Transverse colon (tissue), 3 donors: ENCODE results near the gene F10.

Experiments used
- EP300 ChIP-seq: sonication (generic); formaldehyde crosslinking; IDR thresholded peaks from one replicate; pipeline ENCODE4 v1.6.1; 2017; ENCODE audit warnings: antibody characterized with exemption, low read depth
- POLR2A ChIP-seq: fragments of 450-650 bp; IDR thresholded peaks from one replicate; pipeline ENCODE4 v1.6.1; 2016; ENCODE audit warnings: antibody characterized with exemption, mild to moderate bottlenecking, moderate library complexity
- TF ChIP-seq, protein P1 (sequence below), 5 experiments: fragments of 200-600 bp in 3 of 5; fragments of 450-650 bp in 2 of 5; sonication (generic) in 3 of 5; IDR thresholded peaks; 1 replicate in 2 of 5; 2 replicates in 3 of 5; pipeline ENCODE4 v1.5.1; 2016 to 2017; ENCODE audit warnings: antibody characterized with exemption in 5 of 5, inconsistent platforms in 3 of 5, mild to moderate bottlenecking in 2 of 5, moderate library complexity in 1 of 5

DNA sequence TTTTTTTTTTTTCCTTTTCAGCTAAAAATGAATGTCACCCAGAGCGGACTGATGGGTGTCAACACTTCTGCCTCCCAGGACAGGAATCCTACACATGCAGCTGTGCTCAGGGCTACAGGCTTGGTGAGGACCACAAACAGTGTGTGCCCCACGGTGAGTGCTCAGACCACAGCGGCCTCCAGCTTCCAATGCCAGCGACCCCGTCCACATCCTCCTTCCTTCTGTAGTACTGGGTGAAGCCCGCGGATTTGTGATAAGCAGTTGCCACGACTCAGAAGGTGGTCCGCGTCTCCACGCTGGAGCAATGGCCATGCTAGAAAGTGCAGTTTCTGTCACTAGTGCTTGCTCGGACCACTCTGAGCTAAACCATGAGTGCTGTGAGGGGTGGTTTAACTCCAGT, 41.9 kb downstream of the F10 start:
- TF ChIP-seq EP300 = no peak
- no peak for TF ChIP-seq POLR2A
- TF ChIP-seq, protein P1, sequence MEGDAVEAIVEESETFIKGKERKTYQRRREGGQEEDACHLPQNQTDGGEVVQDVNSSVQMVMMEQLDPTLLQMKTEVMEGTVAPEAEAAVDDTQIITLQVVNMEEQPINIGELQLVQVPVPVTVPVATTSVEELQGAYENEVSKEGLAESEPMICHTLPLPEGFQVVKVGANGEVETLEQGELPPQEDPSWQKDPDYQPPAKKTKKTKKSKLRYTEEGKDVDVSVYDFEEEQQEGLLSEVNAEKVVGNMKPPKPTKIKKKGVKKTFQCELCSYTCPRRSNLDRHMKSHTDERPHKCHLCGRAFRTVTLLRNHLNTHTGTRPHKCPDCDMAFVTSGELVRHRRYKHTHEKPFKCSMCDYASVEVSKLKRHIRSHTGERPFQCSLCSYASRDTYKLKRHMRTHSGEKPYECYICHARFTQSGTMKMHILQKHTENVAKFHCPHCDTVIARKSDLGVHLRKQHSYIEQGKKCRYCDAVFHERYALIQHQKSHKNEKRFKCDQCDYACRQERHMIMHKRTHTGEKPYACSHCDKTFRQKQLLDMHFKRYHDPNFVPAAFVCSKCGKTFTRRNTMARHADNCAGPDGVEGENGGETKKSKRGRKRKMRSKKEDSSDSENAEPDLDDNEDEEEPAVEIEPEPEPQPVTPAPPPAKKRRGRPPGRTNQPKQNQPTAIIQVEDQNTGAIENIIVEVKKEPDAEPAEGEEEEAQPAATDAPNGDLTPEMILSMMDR (IDR thresholded peaks at IDR 0.05) = no peak
